IMR-90 (cell line): Measurements from ENCODE around the gene WNT2B.

Experiments
- BHLHE40 ChIP-seq: fragments of 150-350 bp; IDR thresholded peaks from 2 replicates; pipeline ENCODE4 v1.6.1; 2016; ENCODE audit warnings: mild to moderate bottlenecking, low read depth, low read length
- CTCF ChIP-seq: conservative IDR thresholded peaks from 2 replicates; pipeline ENCODE4 v1.5.1; 2012; ENCODE audit warnings: mild to moderate bottlenecking, low read depth, low read length, improper control_type of control experiment
- SMC3 ChIP-seq: fragments of 150-350 bp; IDR thresholded peaks from 2 replicates; pipeline ENCODE4 v1.6.1; 2016; ENCODE audit warnings: low read depth, mild to moderate bottlenecking, antibody characterized with exemption, low read length, moderate library complexity

GRCh38 chr1:112563341-112563740, 54.6 kb downstream of the WNT2B start:
- TF ChIP-seq CTCF (no peak), BHLHE40 (no peak), SMC3 (no peak)
